Measurements from ENCODE around the gene EIF3D. TPM values are rescaled to one million over a fixed set of nuclear protein-coding genes. Genes with fewer than 3 reads are reported as not detected.

EIF3D gene, protein sequence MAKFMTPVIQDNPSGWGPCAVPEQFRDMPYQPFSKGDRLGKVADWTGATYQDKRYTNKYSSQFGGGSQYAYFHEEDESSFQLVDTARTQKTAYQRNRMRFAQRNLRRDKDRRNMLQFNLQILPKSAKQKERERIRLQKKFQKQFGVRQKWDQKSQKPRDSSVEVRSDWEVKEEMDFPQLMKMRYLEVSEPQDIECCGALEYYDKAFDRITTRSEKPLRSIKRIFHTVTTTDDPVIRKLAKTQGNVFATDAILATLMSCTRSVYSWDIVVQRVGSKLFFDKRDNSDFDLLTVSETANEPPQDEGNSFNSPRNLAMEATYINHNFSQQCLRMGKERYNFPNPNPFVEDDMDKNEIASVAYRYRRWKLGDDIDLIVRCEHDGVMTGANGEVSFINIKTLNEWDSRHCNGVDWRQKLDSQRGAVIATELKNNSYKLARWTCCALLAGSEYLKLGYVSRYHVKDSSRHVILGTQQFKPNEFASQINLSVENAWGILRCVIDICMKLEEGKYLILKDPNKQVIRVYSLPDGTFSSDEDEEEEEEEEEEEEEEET
- 568 and 681 TPM in 2 replicates for total RNA-seq

GRCh38 chr22:36528795-36529751 lies at the start of gene EIF3D:
EIF3D (minus strand) TSS chr22:36529166; CDS start chr22:36526121, 3,045 bp downstream.

GRCh38 chr22:36506637-36507517 lies 22.1 kb downstream of the EIF3D start, which contains the start of gene FOXRED2:
FOXRED2 (minus strand) TSS chr22:36507040; CDS start chr22:36506422, 618 bp downstream.

GRCh38 chr22:36481393-36482168 lies 47.4 kb downstream of the EIF3D start, which contains the start of gene TXN2:
TXN2 (minus strand) TSS chr22:36481640; CDS start chr22:36480837, 803 bp downstream.

Other genes with a start within 250 kb of the EIF3D start
- gene MYH9, start 141.2 kb downstream of the EIF3D start, total RNA-seq: 762 and 799 TPM in 2 replicates
- 19.8 and 20.2 TPM in 2 replicates for gene TXN2, start 47.5 kb downstream of the EIF3D start, total RNA-seq
- gene FOXRED2, start 22.1 kb downstream of the EIF3D start, total RNA-seq: 3.9 and 4.9 TPM in 2 replicates
- gene CACNG2, start 174.6 kb upstream of the EIF3D start, total RNA-seq: not detected in 2 replicates
- gene IFT27, start 247.0 kb upstream of the EIF3D start, total RNA-seq: 21.4 and 28.4 TPM in 2 replicates